HG03520 (cell line): ENCODE results near the gene USP9Y.

Experiments
- ATAC-seq: cut with Tn5 transposase; IDR thresholded peaks from one replicate; pipeline ENCODE4 v1.9.1; 2021; ENCODE audit warnings: mild to moderate bottlenecking, moderate library complexity; ENCODE audit not compliant: unreplicated experiment

The USP9Y gene

GRCh38 chrY:12756021-12756420 lies 55.0 kb downstream of the USP9Y start:
- ATAC-seq = no peak

DNA sequence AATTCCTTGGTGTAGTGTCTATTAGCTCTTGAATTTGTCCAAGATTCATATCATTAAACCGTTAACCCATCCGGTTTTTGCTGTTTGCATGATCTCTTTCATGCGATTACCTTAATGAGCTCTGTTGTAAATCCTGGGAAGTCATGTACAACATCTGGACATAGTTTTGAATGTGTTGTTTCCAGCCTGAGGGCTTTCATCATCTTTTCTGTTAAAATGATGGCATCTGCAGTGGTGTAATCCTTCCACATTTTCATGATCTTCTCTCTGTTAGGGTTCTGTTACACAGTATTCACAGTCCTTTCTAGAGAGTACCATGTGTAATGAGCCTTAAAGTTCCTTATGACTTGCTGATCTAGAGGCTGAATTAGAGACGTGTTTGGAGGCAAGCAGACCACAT lies 64.9 kb downstream of the USP9Y start:
- ATAC-seq = no peak

DNA sequence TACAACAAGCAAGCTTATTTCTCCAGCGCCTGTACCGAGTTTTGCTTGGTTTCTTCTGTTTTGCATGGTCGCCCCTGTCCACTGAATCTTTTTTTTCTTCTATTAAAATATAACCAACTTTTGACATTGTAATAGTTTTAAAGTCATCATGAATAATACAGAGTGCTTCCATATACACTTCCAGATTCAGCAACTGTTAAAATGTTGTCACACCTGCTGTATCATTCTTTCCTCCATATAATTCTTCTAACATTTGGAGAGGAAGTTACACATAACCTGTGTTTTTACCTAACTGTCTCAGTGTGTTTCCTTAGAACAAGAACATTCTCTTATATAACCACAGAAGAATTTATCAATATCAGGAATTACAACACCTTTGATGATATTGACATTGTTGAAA lies 83.5 kb downstream of the USP9Y start:
- ATAC-seq = no peak

- ATAC-seq = no peak
Observed at GRCh38 chrY:12793999-12794398, 93.0 kb downstream of the USP9Y start.

DNA sequence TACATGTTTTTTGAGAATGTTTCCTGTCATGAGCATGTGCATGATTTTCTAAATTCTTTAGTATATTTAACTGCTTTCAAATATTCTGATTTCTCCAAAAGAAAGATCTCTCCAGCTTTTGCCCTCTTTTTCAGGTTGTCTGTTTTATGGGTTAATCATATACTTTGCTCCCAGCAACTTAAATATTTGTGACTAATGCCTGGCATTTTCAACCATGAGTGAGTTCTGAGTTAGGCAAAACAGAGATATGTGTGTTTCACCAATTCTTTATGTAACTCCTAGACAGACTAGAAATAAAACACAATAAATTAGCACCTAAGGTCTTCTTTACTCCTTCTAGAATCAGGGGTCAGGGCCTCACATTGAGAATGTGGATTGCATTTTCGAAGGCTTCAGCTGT lies 107.0 kb downstream of the USP9Y start:
- ATAC-seq = no peak

- ATAC-seq = no peak
Observed at GRCh38 chrY:12809034-12809433, 108.0 kb downstream of the USP9Y start.

DNA sequence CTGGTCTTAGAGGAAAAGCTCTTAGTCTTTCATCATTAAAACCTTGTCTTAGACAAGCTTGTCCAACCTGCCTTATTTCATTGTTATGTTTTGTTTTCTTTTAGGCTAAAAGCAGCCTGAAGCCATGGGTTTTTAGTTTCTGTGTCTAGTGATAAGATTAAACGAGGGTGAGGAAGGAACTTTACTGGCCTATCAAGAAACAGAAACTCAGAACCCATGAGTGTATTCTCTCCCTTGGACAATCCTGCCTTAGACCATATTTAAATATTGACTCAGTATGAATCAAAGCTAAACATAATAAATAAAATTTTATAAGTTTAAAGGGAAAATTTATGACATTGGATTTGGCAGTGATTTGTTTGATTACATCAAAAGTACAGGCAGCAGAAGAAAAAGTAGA lies 122.4 kb downstream of the USP9Y start:
- ATAC-seq = no peak

DNA sequence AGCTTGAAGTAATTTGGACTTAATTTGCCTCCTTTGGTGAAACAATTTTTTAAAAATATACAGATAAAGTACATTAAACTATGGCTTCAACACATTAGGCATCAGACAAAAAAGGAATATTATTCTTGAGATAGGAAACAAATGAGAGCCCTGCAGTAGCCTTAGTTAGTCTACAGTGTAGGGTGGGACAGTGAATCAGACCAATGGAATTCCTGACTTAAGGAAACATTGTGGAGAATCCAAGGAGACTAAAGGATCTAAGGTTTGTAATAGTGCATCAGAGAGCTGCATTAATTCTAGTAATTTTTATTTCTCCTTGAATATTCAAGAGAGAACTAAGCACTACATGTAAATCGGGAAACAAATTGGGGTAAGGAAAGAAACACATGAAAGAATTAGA lies 125.8 kb downstream of the USP9Y start:
- ATAC-seq = no peak

DNA sequence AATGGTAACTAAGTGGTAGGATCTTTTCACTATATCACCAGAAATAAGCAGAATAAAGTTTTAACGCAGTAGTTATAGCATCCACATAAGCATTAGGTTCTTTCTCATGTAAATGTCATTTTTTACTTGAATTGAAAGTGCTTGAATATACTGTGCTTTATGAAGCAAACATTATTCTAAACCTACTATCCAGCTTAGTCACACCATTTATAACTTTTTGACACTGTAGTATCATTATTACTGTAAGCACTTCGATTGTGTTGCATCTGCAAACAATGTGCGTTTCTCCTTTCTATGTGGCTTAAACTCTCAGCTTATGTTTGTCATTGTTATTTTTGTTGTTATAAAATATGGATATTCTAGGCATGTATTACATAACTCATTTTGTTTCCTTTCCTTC lies 132.3 kb downstream of the USP9Y start:
- ATAC-seq = no peak

GRCh38 chrY:12837550-12837949 lies 136.5 kb downstream of the USP9Y start:
- ATAC-seq = no peak

DNA sequence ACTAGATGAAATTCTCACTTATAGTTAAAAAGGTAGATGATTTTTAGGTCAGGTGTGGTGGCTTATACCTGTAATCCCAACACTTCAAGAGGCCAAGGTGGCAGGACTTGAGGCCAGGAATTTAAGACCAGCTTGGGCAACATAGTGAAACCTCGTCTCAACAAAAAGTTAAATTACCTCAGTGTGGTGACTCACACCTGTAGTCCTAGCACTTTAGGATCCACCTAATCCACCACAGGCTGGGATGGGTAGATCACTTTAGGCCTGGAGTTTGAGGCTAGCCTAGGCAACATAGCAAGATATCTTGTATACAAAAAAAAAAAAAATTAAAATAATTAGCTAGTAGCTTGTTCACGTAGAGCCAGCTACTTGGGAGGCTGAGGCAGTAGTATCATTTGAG lies 140.3 kb downstream of the USP9Y start:
- ATAC-seq = no peak

GRCh38 chrY:12846793-12847192 lies 145.8 kb downstream of the USP9Y start:
- no peak for ATAC-seq

- ATAC-seq = no peak
Observed at GRCh38 chrY:12855791-12856275, 154.8 kb downstream of the USP9Y start.

GRCh38 chrY:12867960-12868359 lies 166.9 kb downstream of the USP9Y start:
- ATAC-seq = no peak

- no peak for ATAC-seq
Observed at GRCh38 chrY:12896973-12897372, 195.9 kb downstream of the USP9Y start.

DNA sequence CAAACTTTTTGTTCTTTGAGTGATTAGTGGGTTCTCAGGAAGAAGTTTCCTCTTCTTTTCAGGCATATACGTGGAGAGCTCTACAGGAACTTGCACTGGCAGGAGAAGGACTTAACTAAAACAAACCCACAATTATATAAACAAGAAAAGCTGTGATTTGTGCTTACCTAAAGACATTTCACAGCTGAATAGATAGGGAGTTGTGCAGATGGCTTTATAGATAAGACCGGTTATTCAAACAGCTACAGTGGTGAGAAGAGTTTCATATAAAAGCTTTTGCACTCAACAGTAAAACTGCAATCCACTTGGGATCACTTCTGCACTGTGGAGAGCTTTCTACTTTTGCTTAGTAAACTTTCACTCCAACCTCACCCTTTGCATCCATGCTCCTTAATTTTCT lies 197.6 kb downstream of the USP9Y start:
- ATAC-seq = no peak

DNA sequence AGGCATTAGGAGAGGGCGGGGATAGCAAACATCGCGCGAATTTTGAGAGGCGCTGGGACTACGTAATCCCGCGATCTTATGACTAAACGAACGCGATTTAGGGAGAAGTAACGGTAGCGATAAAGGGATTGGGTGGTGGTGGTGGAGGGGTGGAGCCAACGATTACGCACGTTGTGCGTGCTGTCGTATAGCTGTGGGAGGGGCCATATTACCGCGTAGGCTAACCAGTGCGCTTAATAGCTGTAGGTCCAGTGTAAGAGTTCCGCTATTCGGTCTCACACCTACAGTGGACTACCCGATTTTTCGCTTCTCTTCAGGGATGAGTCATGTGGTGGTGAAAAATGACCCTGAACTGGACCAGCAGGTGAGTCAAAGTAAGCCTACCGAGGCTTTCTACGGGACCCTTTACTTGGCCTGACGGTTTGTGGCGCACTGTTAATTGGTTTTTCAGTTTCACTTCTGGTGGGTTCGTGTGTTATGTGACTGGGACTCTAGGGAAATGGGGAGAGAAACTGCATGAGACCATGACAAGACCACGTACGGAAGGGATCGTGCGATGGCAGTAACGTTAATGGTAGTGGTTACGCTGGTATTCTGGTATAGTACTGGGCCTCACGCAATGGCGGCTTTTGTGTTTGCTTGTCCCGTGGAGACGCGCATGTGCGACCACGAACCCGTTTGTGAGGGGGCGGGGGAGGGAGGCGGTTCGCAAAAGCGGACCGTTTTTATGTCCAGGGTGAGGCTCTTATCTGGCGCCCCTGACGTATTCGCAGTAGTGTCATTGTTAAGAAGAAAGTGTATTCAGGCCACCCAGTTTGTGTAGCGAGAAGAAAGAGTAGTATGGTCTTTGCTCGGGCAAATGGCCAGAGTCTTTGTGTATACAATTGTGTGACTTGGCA lies 203.8 kb downstream of the USP9Y start, which contains the start of gene DDX3Y:
DDX3Y (plus strand) TSS at position 251 of the 899 bp plus-strand sequence; CDS start at position 320, 69 bp downstream.
- ATAC-seq = no peak

DNA sequence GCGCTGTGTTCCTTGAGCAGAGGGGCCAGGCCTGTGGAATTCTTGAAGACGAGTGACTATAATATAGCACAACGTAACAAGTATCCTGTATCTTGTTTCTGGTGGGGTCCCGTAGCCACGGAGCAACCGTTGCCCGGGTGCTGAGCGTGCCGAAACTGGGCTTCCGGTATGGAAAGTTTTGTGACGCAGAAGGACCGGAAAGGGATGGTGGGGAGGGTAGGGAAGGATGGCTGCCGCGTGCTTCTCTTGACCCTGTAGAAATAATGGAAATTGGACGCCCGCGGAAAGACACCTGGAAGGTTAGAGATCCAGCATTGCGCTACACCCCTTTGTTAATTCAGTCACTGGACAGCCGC lies 204.5 kb downstream of the USP9Y start:
- ATAC-seq = no peak

DNA sequence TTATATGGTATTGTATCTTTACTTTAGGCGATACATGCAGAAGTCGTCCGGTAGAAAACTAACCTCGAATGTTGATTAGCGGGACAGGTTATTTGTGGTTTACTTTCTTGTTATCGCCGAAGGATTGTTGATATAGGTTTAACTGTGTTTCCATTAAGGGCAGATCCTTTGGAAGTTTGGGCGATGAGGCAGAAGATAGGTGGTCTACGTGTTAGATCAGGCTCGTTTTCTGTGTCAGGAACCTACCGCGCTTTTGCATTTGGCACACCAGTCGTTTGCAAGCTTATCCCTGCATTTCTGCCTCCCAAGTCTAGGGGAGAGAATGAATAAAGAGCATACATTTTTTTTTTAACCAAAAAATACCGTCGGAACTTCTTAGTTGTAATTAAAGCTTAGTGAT lies 204.9 kb downstream of the USP9Y start:
- ATAC-seq = no peak
